Activated T-helper 1 cell treated with anti-CD3 and anti-CD28 coated beads, Interleukin-2, amount 50 U/mL, for 16 hours (primary cell): ENCODE data around the gene TDRD12.
A peak's percentile ranks its signal among the peaks of the same experiment; 100 is the strongest.
"Not testable (repeated sequence)": the region's sequence is repeated elsewhere in the genome, so short reads cannot be mapped to it uniquely, and the experiment has no call there.

Source experiments
- DNase-seq, 2 donors: peaks; one replicate each; pipeline ENCODE4 v3.0.0-alpha.2; 2020; ENCODE audit warnings: low read depth in 1 of 2, low spot score in 1 of 2

The TDRD12 gene

DNA sequence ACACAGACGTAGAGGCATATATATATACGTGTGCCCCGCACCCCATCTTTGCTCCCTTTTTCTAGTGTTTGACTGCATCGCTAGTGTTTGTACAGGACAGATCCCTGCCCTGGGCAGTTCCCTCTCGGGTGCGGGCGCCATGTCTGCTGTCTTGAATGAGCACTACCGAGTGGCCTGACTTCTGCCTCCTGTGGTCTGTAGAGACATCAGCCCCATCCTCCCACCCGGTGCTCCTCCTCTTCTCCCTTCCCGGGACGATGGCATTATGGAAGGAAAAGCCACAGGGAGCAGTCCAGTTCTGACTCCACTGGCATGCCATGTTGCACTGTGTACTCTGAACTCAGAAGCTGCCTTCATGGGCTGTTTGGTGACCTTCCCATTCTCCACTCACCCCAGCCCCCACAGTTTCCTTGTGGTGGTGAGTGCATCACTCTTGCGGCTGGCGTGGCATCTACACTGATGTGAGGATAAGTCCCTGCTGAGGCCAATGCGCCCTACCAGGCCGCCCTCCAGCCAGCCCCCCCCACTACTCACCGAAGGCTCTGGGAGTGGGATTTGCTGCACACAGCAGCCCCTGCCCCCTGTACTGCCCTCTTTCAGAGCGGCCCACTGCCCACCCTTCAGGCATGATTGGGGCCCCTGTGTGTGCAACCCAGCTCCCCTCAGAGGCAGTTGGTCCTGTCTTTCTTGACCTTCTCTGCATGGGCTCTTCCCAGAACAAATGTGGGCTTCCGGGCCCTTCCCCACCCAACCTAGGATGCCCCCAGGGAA lies 25.2 kb downstream of the TDRD12 start:
- no peak for DNase-seq

DNA sequence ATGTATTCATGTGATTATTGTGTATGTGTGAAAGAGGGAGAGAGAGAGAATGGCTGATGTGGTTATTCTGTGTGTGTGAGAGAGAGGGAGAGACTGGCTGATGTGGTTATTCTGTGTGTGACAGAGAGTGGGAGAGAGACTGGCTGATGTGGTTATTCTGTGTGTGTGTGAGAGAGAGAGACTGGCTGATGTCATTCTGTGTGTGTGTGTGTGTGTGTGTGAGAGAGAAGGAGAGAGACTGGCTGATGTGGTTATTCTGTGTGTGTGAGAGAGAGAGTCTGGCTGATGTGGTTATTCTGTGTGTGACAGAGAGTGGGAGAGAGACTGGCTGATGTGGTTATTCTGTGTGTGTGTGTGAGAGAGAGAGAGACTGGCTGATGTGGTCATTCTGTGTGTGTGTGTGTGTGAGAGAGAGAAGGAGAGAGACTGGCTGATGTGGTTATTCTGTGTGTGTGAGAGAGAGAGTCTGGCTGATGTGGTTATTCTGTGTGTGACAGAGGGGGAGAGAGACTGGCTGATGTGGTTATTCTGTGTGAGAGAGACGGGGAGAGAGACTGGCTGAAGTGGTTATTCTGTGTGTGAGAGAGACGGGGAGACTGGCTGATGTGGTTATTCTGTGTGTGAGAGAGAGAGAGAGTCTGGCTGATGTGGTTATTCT lies 26.2 kb downstream of the TDRD12 start:
- not testable (repeated sequence) for DNase-seq

DNA sequence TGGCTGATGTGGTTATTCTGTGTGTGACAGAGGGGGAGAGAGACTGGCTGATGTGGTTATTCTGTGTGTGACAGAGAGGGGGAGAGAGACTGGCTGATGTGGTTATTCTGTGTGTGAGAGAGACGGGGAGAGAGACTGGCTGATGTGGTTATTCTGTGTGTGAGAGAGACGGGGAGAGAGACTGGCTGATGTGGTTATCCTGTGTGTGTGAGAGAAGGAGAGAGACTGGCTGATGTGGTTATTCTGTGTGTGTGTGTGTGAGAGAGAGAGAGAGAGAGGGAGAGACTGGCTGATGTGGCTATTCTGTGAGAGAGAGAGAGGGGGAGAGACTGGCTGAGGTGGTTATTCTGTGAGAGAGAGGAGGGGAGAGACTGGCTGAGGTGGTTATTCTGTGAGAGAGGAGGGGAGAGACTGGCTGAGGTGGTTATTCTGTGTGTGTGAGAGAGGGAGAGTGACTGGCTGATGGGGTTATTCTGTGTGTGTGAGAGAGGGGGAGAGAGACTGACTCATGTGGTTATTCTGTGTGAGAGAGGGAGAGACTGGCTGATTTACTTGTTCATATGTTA lies 27.1 kb downstream of the TDRD12 start:
- peak in 1 of 2 donors; percentile 8 for DNase-seq

DNA sequence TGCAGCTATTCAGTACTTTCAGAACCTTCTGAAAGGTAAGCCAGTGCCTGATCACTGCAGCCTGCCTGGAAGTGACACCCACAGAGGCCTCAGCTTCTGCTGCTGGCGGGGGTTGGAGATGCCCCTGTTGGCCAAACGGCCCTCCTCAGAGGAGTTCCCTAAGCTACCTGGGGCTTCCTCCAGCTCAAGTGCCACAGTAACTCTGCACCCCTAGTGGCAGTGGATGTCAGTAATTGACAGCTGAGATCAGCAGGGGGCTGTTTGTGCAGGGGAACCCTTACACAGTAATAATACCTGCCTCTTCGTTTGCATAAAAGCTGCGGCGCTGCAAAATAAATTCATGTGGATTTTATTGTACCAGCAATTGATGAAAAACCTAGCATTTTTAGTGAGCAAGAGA lies 28.9 kb downstream of the TDRD12 start:
- no peak for DNase-seq

DNA sequence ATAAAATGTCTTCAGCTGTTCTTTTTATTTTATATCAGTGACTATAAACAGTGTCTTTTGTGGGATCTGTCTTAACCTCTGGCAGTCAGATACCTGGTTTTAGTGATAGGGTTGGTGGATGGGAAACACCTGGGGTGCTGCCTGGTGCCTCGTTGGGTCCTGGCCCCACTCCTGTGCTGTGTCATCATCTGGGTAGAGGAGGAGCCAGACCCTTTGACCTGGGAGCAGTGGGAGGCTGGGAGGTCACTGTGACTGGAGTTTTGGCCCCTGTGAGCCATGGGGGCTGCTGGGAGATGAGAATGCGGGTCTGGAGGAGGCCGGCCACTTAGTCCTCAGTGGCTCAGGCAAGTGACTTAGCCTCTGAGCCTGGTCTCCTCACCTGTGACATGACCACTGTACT lies 29.4 kb downstream of the TDRD12 start:
- no peak for DNase-seq

DNA sequence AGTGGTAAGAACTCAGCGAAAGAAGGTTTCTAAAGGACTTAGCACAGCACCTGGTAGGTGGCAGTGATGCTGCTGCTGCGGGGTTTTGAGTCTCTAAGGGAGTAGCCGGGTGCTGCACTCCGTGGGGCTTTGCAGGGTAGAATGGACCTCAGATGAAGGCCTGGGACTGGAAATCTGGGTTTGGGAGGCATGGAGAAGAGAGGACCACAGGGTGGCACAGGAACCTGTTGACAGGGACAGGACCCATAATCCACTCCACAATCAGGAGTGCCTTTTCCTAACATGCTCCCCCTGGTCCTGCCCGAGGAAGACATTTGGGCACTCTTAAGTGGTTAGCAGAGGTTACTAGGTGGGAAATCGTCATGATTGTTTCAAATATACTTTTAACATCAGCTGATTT lies 29.8 kb downstream of the TDRD12 start:
- DNase-seq, result no peak

DNA sequence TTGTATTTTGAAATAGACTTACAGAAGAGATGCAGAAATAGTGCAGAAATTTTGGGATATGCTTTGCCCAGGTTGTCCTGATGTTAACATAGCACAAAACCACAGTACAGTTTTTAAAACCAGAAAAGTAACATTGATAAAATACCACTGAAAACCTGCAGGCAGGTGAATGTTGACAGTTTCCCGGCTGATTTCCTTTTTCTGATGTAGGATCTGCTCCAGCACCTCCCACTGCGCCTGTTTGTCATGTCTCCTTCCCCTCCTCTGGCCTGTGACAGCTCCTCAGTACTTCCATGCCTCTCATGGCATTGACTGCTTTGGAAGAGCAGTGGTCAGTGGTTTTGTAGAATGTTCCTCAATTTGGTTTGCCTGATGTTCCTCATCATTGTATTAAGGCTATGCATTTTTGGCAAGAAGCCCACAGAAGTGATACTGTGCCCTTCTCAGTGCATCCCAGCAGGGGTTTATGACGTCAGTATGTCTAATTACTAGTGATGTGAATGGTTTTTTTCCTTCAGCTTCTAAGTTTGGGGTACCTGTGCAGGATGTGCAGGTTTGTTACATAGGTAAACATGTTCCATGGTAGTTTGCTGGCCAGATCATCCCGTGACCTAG lies 31.0 kb downstream of the TDRD12 start:
- DNase-seq, result no peak

DNA sequence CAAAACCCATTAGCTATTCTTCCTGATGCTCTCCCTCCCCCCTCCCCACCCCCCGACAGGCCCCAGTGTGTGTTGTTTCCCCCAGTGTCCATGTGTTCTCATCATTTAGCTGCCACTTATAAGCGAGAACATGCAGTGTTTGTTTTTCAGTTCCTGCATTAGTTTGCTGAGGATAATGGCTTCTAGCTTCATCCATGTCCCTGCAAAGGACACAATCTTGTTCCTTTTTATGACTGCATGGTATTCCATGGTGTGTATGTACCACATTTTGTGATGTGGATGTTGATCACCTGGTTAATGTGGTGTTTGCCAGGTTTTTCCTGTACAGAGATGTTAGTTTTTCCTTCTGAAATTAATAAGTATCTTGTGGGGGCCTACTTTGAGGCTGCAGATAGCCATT lies 31.5 kb downstream of the TDRD12 start:
- no peak for DNase-seq

DNA sequence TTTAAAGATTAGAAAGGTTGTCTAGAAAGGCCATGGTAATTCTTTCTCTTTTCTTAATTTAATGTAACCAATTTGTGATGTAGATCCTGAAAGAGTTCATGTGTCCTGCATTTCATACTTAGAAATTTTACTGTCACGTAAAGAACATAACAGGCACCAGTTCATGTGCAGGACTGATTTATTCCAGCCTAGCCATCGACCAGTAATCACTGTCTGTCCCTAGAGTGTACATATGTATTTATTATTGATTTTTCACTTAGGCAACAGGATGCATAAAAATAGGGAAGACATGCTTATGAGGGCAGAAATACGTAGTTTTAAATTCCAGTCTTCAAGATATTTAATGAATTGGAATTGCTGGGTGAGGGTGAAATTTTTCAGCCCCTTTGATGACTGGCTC lies 37.6 kb downstream of the TDRD12 start:
- no peak for DNase-seq

DNA sequence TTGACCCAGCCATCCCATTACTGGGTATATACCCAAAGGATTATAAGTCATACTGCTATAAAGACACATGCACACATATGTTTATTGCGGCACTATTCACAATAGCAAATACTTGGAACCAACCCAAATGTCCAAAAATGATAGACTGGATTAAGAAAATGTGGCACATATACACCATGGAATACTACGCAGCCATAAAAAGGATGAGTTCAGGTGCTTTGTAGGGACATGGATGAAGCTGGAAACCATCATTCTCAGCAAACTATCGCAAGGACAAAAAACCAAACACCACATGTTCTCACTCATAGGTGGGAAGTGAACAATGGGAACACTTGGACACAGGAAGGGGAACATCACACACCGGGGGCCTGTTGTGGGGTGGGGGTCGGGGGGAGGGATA lies 45.8 kb downstream of the TDRD12 start:
- DNase-seq, result not testable (repeated sequence)

DNA sequence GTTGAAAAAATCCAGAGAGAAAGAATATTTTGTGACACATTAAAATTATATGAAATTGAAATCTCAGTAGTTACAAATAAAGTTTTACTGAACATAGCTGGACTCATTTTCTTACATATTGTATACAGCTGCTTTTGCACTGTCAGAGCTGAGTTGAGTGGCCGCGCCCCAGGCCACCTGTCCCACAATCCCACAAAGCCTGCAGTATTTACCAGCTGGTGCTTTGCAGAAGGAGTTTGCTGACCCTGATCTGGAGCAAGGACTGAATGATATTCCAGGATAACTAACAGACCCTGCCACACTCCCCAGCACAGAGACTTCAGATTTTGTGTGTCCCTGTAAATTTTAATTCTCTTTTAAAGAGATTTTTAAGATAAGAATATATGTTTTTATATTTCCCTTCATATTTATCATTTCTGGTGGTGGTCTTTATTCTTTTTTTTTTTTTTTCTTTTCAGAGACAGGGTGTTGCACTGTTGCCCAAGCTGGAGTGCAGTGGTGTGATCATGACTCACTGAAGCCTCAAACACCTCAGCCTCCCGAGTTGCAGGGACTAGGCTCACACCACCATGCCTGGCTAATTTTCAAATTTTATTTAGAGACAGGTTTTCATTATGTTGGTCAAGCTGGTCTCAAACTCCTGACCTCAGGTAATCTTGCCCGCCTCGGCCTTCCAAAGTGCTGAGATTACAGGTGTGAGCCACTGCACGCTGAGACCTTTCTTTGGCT lies 48.5 kb downstream of the TDRD12 start:
- no peak for DNase-seq

DNA sequence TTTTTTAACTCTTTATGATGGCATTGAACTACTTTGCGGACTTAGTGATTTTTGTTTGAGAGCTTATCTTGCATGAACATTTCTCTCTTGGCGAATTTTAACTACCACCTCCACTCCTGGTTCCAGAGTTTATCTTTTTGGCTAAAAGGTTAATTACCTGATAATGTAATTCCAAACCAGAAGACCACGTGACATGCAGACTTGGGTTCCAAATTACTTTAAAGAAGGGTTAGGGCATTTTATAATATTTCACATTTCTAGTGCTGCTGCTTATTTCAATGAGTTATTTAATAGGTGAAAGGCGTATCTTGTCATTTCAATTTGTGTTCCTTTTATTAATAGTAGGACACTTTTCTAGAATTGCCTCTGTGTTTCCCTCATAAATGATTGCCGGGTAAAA lies 52.0 kb downstream of the TDRD12 start:
- DNase-seq, result no peak

DNA sequence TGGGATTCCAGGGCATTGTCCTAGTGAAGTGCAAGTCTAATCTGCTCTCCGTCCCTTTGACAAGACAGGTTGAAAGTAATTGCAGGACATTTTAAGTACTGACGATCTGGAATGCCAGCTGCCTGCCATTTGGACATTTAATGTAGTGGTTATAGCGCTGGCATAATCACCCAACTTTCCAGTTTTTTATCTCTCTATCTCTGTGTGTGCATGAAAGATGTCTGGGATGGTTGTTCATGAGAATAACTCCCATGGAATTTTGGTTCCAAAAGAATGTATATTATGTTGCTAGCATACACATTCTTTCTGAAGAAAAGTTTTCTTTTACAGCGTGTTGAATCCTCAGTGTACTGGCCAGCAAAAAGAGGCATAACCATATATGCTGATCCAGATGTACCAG lies 53.6 kb downstream of the TDRD12 start:
- no peak for DNase-seq

DNA sequence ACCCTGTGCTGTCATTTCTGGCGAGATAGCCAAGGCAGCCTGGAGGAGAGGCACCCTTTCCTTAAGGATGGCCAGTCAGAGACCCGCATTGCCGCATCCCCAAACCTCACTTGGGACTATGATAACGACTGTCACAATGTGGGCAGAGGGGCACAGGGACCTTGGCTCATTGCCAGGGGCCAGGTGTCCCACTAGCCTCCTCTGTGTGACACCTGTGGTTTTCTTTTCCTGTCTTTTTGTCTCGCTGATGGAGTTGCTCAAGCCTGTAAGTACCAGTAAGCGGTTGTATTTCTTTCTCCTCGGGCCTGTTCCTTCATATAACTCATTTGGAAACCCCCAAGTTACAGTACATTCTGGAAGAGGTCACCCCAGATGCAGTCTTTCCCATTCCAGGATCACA lies 59.5 kb downstream of the TDRD12 start:
- DNase-seq, result no peak

DNA sequence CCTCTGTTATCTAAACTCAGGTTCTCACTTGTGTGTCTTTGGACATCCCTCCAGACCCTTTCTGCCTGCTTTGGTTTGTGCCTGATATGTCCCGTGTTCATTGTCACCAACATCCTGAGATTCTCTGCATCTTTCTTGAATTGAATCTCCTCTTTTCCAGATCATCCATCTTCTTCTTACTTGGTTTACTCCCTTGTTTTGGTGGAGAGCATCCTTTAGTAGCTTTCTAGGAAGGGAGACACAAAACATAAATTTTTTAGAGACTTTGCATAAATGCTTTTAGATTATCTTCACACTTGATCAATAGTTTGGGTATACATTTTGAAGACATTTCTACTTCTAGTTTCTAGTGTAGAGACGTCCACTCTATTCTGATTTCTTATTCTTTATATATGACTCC lies 61.7 kb downstream of the TDRD12 start:
- no peak for DNase-seq

DNA sequence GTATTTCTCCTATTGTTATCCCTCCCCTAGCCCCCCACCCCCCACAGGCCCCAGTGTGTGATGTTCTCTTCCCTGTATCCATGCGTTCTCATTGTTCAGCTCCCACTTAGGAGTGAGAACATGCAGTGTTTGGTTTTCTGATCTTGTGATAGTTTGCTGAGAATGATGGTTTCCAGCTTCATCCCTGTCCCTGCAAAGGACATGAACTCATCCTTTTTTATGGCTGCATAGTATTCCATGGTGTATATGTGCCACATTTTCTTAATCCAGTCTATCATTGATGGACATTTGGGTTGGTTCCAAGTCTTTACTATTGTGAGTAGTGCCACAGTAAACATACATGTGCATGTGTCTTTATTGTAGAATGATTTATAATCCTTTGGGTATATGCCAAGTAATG lies 62.5 kb downstream of the TDRD12 start:
- not testable (repeated sequence) for DNase-seq

DNA sequence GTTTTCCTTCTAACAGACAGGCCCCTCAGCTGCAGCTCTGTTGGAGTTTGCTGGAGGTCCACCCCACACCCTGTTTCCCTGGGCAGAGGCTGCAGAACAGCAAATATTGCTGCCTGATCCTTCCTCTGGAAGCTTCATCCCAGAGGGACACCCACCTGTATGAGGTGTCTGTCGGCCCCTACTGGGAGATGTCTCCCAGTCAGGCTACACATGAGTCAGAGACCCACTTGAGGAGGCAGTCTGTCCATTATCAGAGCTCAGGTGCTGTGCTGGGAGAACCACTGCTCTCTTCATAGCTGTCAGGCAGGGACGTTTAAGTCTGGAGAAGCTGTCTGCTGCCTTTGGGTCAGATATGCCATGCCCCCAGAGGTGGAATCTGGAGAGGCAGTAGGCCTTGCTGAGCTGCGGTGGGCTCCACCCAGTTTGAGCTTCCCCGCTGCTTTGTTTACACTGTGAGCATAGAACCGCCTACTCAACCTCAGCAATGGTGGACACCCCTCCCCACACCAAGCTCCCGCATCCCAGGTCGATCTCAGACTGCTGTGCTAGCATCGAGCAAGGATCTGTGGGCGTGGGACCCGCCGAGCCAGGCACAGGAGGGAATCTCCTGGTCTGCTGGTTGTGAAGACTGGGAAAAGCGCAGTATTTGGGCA lies 67.7 kb downstream of the TDRD12 start:
- DNase-seq, result not testable (repeated sequence)

DNA sequence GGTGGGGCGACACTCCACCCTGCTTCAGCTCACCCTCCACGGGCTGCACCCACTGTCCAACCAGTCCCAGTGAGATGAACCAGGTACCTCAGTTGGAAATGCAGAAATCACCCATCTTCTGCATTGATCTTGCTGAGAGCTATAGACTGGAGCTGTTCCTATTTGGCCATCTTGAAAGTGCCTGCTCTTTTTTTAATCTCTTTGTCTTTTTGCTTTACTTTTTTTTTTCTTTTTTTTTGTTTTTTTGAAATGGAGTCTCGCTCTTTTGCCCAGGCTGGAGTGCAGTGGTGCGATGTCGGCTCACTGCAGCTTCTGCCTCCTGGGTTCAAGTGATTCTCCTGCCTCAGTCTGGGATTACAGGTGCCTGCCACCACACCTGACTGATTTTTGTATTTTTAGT lies 68.3 kb downstream of the TDRD12 start:
- DNase-seq, result not testable (repeated sequence)

DNA sequence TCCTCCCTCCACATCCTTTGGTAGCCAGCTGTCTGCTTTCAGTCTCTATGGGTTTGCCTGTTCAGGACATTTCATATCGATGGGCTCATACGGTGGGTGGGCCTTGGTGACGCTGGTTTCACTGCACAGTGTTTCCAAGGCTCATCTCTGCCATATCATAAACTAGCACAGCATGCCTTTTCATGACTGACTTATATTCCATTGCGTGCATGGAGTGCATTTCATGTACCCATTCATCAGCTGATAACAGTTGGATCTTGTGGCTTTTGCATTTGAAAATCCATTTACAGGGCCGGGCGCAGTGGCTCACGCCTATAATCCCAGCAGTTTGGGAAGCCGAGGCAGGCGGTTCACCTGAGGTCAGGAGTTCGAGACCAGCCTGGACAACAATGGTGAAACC lies 69.9 kb downstream of the TDRD12 start:
- no peak for DNase-seq

DNA sequence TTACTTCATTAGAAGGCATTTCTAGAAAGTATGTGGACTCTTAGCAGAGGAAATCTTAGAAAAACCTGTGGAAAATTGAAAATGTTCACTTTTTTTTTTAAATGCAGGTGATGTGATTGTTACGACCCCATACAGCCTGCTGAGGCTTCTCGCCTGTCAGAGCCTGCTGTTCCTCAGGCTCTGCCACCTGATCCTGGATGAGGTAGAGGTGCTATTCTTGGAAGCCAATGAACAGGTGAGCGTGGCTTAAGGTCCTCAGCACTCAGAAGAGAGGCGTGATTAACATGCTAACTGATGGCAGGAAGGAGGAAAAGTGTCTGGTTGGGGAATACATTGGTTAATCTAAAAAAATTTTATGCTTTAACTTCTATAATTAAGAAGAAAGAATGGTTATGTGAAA lies 78.6 kb downstream of the TDRD12 start:
- DNase-seq, result no peak

DNA sequence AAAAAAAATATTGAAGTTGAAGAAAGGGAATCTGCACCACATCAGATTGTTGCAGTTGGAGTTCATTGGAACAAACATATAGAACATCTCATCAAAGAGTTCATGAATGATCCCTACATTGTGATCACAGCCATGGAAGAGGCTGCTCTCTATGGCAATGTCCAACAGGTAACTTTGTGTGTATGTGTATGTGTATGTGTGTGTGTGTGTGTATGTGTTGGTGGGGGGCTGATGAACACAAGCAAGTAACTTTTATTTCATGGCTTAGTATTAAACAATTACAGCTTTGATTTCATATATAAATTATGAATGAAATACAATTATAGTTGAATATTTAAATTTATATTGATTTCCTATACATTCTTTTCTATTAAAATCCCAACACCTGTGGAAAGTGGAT lies 80.6 kb downstream of the TDRD12 start:
- no peak for DNase-seq
